ENCODE measurements around the gene TICAM1.

DNA sequence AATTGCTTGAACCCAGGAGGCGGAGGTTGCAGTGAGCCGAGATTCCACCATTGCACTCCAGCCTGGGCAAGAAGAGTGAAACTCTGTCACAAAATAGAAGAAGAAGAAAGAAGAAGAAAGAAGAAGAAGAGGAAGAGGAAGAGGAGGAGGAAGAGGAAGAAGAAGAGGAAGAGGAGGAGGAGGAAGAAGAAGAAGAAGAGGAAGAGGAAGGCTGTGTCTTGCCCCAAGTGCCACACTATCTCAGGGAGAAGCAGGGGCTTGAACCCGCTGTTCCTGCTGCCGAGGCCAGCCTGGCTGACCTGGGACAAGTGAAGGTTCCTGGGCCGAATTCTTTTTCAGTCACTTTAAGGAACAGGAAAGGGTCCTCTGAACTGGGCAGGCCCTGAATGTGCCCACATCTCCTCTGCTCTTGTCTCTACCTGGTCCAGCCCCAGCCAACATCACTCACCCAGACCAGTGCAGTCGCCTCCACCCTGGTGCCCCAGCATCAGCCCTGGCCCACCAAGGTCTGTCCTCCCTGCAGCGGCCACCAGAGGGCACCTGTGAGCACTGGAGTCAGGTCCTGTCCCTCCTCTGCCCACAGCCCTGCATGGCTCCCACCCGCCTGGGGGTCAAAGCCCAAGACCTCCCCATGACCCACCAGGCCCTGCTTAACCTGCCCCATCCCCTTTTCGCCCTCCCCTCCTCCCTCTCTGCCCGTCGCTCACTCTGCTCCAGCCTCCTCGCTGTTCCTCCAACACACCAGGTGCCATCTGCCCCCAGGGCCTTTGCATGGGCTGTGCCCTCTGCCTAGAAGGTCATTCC, 20.0 kb downstream of the TICAM1 start:
- TF ChIP-seq POLR2AphosphoS5 (IDR thresholded peaks at IDR 0.05) = peak; percentile 36 to 48 (median 38)
- TF ChIP-seq POLR2A (IDR thresholded peaks at IDR 0.05) = no peak
